GM18868 (cell line): ENCODE measurements around the gene SMIM45.

Source experiments
- ATAC-seq: cut with Tn5 transposase; IDR thresholded peaks from one replicate; pipeline ENCODE4 v1.9.1; 2021; ENCODE audit warnings: mild to moderate bottlenecking, moderate library complexity; ENCODE audit not compliant: unreplicated experiment

Gene SMIM45

DNA sequence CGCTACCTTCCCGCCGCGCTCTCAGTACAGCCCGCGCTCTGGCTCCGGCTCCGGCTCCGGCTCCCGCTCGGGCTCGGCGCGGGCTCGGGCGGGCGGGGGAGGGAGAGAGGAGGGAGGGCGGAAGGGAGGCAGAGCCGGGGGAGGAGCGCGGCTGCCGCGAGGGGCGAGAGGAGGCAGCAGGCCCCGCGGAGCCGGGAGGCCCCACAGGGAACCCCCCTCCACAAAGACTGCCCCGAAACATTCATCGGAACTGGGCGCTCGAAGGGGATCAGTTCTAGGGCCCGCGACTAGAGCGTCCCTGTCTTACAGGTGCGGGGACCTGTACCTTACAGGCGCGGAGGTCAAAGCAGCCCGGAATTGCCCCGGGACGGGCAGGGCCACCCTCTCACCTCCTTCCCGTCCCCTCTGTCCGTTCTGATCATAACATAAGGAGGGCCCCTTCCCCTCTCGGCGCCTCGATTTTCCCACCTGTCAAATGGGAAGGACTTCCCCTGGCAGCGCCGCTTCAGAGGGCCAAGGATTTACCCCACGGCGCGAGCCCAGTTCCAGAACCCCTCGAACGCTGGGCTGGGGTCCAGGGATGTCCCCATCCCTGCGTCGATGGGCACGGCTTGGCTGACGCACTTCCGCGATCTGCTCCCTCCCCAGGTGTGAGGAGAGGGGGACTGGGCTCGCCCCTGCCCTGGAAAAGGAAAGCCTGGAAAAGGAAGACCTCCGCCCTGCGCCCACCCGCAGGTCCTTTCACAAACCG is 36.7 kb upstream of the SMIM45 start, which contains the start of gene SHISA8:
SHISA8 (minus strand) TSS at position 40 of the 751 bp plus-strand sequence. CDS start 407 bp downstream, outside the sequence.
- no peak for ATAC-seq

GRCh38 chr22:41915786-41916493 is 36.0 kb upstream of the SMIM45 start:
- no peak for ATAC-seq

DNA sequence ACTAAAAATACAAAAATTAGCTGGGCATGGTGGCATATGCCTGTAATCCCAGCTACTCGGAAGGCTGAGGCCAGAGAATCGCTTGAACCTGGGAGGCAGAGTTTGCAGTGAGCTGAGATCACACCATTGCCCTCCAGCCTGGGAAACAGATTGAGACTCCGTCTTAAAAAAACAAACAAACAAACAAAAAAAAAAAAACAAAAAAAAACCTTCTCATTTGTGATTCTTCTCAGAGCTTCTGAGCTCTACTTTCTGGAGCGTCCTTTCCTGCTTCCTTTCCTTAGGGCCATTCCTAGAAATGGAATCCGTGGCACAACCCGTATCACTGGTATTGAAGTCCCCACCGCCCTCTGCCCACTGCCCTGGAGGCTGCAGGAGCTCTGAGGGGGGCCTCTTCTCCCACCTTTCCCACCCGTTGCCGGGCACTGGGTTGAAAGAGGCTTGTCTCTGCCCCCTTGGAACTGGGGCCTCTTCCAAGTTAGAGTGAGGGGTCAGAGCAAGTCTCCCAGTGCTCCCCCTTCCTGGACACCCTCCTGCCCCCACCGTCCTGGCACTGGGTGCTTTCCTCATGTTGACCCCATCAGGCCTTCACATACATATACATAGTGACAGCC is 35.1 kb upstream of the SMIM45 start:
- ATAC-seq, result no peak

GRCh38 chr22:41917375-41917902 is 34.5 kb upstream of the SMIM45 start:
- no peak for ATAC-seq

DNA sequence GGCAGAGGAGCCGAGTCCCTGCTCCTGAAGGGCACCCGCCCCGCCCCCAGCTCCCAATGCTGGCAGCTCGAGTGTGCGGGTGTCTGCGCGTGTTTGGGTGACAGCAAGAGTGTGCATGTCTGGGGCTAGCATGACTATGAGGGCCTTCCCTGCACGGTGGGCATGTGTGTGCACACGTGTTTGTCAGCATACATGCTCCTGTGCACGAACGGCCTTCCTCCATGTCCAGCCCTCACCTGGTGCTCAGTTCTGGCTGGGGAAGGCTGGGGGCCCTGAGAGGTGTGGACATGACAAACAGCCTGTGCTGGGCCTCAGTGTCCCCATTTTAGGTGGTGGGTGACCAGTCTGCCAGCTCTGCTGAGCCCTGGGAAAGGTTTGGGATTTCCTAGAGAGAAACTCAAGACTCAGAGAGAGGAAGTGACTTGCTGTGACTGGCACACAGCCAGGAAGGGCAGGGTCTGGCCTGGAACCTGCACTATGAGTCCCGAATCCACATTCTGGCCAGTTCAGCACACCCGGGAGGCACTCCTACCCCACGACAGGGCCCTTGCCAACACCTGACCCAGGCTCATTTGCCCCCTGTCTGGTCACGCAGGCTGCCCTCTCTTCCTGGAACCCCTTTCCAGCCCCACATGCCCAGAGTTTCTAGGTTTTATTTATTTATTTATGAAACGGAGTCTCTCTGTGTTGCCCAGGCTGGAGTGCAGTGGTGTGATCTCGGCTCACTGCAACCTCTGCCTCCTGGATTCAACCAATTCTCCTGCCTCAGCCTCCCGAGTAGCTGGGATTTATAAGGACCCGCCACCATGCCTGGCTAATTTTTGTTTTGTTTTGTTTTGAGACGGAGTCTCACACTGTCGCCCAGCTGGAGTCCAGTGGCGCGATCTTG is 33.8 kb upstream of the SMIM45 start:
- ATAC-seq, result no peak

DNA sequence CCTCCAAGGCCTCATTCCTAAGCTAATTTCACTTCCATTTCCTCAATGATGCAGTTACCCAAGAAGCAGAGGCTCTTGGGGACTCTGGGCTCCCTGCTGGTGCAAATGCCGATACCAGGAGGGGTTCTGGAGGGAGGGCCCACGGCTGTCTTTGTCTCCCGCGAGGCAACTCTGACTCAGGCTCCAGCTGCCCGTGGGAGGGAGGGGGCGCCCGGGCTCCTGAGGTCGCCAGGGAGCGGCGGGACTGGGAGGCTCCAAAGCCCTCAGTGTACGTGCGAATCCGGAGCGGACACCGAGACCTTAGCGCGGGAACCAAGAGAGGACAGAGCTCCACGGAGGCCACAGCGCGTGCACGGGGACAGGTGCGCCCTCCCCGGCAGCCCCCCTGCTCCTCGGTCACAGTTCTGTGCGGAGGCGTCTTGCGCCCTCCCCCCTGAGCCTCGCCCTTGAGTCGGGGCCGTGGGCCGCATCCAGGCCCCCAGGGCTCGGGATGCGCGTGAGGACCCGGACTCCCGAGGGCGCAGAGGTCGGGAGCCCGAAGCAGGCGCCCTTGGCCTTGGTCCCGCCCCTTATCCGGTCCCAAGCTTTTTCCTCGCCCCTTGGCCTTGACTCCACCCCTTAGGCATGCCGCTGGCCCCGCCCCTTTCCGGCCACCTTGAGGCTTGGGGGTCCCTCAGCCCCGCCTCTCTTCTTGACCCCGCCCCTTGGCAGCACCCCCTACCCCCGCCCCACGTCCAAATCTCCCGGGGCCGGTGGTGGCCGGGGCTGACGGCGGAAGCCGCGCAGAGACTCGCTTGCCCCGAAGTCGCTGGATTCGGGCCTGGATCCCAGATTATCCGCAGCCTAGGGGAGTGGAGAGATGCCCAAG is 32.4 kb upstream of the SMIM45 start:
- ATAC-seq, result no peak

- ATAC-seq, result no peak
Measured at GRCh38 chr22:41920271-41920976, 31.5 kb upstream of the SMIM45 start.

GRCh38 chr22:41922328-41922727 is 29.6 kb upstream of the SMIM45 start:
- no peak for ATAC-seq

GRCh38 chr22:41922940-41923594 is 28.9 kb upstream of the SMIM45 start:
- ATAC-seq, result no peak

DNA sequence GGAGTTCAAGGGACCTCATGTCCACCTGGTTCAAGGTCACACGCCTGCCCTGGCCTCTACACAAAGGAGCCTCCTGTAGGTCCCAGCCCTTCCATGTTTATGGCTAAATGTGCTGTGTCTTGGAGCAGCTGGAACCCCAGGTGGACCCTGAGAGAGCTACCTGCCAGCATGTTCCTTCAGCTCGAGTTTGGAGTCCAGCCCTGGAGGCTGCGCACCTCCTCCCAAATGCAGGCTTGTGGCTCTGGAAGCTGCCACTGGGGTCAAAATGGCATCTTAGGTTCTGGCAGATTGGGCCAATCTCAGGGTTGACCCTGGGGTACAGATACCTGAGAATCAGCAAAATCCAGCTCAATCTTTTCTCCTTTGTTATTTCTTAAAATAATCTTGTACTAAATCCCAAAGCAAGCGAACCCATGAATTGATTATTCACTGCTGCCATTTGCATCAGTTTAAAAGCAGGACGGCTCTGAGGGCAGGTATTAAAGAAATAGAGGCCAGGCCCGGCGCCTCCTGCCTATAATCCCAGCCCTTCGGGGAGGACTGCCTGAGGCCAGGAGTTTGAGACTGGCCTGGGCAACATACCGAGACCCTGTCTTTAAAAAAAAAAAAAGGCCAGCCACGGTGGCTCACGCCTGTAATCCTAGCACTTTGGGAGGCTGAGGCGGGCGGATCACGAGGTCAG is 28.2 kb upstream of the SMIM45 start:
- ATAC-seq, result no peak

GRCh38 chr22:41925783-41926460 is 26.0 kb upstream of the SMIM45 start:
- ATAC-seq, result peak; percentile 33

DNA sequence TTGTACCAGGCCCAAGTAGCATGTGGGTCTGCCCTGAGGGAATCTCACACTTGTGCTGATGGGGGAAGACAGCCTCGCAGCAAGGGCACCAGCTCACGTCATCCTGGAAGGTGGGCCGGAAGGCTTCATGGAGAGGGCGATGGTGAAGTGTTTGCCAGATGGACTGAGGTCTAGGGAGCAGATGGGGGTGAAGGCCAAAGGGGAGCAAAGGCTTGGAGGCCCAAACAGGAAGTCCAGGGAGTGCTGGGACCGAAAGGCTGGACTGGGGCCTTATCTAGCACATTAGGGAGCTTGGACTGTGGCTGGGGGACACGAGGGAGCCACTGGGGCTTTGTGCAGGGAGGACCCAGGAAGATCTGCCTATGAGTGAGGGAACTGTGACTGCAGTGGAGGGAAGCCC is 24.1 kb upstream of the SMIM45 start:
- no peak for ATAC-seq

GRCh38 chr22:41928593-41929417 is 23.1 kb upstream of the SMIM45 start:
- ATAC-seq, result no peak

DNA sequence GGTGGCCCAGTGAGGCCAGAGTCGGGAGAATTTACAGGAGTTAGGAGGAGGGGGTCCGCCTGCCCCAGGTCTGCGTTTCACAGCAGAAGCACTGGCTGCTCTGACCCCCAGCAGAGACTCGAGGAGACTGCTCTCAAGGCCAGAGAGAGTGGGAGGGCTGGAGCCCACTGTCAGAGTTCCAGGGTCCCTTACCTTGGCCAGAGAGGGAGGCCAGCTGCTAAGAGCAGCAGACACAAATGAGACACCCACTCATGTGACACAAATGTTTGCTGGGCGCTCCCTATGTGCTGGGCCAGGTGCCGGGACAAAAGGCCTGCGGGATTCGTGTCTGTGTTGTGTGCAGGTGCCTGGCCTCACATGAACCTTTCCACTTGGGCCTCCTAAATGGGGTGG is 22.5 kb upstream of the SMIM45 start:
- ATAC-seq, result no peak

DNA sequence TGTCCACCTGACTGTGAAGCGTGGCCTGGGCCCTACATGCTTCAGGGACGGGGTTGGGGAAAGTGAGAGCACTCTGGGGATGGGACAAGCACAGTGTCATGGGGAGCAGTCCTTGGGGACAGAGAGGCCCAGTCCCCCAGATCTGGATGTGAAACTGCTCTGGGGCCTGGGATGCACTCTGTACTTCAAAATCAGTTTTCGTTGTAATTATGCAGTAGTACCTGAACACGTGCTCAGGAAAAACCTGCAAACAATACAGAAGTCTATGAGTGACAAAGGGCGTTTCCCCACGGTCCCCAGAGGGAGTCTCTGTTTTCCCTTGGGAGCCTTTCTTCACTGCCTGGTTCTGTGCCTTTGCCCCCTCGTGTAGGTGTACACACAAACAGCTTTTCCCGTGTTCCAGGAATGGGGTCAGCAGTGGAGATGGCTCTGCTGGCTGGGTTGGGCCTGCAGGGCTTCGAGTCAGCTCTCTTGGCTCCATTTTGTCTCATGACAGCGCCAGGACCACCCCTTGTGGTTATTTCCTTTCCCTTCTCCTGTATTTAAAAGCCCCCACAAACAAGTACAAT is 20.2 kb upstream of the SMIM45 start:
- ATAC-seq, result no peak

DNA sequence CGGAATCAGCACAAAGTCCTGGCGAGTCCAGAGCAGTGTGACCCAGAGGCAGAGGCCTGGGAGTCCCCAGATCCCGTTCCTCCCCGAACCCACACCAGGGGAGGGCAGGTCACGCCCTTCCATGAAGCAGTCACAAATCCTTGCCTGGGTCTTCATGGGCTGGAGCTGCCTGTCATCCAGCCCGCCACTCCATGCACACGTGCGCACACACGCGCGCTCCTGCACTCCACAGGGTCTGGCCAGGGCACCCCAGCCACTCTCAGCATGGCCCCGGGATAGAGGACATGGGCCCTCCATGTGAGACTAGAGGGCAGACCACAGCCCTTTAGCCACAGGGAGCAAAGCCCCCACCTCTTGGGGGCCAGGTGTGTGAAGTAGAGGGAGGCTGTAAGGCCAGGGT is 19.6 kb upstream of the SMIM45 start:
- ATAC-seq, result no peak
